ENCODE data around the gene RBMS3. TPM values are rescaled to one million over a fixed set of nuclear protein-coding genes. Genes with fewer than 3 reads are reported as not detected.

RBMS3 gene
- total RNA-seq, 1 donor from 2014 or later: 3.8 TPM

DNA sequence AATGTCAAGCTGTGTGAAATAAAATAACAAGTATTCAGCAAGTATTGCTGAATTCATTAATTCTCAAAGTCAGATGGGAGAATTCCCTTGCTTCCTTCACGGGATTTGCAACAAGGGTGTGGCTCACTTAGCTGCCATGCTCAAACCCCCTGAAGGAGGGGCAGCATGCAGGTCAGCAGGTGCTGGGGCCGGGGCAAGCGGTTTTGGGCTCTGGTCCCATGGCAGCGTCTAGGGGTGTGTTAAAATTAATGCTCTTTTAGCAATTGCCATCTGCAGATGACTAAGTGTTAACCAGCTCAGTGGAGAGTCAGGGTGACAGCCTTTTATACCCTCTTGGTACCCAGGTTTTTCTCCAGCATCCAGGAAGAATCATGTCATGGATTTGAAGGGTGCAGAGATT is 40.0 kb upstream of the RBMS3 start:
- no peaks in the 10 kb centered on the region for H3K36me3 Mint-ChIP-seq (ENCODE audit: insufficient read depth)

DNA sequence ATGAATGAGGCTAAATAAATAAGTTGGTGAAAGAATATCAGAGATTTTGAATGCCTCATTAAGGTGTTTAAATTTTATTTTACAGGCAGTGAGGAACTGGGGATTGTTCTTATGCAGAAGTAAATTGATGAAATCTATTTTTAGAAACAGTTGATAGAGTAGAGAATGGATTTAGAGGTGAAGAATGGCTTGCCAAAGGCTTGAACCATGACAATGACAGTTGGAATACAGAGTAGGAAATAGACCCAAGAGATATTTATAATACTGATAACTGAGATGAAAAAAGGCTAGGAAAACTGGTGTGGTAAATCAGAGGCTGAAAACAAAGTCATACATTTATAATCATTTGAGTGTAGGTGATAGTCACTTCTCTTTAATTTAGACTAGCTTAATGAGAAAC is 39.0 kb upstream of the RBMS3 start:
- no peak overlapping the region for H3K27ac Mint-ChIP-seq
- DNase-seq (ENCODE audit: low spot score, unreplicated experiment): no peak
- H3K4me1 Mint-ChIP-seq (ENCODE audit: low read depth): no peaks in the 10 kb centered on the region
- no peaks in the 10 kb centered on the region for H3K27me3 Mint-ChIP-seq
- no peaks in the 10 kb centered on the region for H3K36me3 Mint-ChIP-seq (ENCODE audit: insufficient read depth)
- TF ChIP-seq, protein P1, sequence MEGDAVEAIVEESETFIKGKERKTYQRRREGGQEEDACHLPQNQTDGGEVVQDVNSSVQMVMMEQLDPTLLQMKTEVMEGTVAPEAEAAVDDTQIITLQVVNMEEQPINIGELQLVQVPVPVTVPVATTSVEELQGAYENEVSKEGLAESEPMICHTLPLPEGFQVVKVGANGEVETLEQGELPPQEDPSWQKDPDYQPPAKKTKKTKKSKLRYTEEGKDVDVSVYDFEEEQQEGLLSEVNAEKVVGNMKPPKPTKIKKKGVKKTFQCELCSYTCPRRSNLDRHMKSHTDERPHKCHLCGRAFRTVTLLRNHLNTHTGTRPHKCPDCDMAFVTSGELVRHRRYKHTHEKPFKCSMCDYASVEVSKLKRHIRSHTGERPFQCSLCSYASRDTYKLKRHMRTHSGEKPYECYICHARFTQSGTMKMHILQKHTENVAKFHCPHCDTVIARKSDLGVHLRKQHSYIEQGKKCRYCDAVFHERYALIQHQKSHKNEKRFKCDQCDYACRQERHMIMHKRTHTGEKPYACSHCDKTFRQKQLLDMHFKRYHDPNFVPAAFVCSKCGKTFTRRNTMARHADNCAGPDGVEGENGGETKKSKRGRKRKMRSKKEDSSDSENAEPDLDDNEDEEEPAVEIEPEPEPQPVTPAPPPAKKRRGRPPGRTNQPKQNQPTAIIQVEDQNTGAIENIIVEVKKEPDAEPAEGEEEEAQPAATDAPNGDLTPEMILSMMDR (IDR thresholded peaks at IDR 0.05; ENCODE audit: unreplicated experiment): no peak
- no peaks in the 10 kb centered on the region for H3K9me3 Mint-ChIP-seq (ENCODE audit: low read depth)
- no peak overlapping the region for H3K4me3 Mint-ChIP-seq (ENCODE audit: low read depth)

More for the DNA sequence above, 40.0 kb upstream of the RBMS3 start:
- H3K27me3 Mint-ChIP-seq: no peaks in the 10 kb centered on the region
- no peaks in the 10 kb centered on the region for H3K4me1 Mint-ChIP-seq (ENCODE audit: low read depth)
- H3K27ac Mint-ChIP-seq: no peak overlapping the region
- H3K4me3 Mint-ChIP-seq (ENCODE audit: low read depth): no peak overlapping the region
- TF ChIP-seq, protein P1 (IDR thresholded peaks at IDR 0.05; ENCODE audit: unreplicated experiment): no peak
- DNase-seq (ENCODE audit: low spot score, unreplicated experiment): no peak
- no peaks in the 10 kb centered on the region for H3K9me3 Mint-ChIP-seq (ENCODE audit: low read depth)

DNA sequence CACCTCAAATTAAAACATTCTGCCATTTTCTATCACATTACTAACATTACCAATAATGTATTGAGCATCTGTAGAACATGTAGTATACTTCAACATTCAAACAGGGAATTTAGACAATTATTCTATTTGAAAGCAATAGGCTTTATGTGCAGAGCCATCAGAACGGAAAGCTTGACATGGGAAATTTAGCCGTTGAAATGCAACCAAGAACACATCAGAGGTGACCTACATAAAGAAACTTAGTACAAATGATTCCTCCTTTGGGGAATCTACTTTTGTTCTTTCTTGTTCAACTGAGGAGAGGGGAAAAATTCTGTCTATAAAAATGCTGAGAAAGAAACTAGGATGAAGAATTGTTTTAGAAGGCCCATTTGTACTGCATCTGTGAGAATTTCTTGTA is 38.6 kb upstream of the RBMS3 start:
- Mint-ChIP-seq H3K4me3 (ENCODE audit: low read depth) (no peak overlapping the region), H3K27me3 (no peaks in the 10 kb centered on the region), H3K4me1 (ENCODE audit: low read depth) (no peaks in the 10 kb centered on the region), H3K36me3 (ENCODE audit: insufficient read depth) (no peaks in the 10 kb centered on the region), H3K9me3 (ENCODE audit: low read depth) (no peaks in the 10 kb centered on the region), H3K27ac (no peak overlapping the region)
- TF ChIP-seq, protein P1 (IDR thresholded peaks at IDR 0.05; ENCODE audit: unreplicated experiment): no peak
- DNase-seq (ENCODE audit: low spot score, unreplicated experiment): no peak

DNA sequence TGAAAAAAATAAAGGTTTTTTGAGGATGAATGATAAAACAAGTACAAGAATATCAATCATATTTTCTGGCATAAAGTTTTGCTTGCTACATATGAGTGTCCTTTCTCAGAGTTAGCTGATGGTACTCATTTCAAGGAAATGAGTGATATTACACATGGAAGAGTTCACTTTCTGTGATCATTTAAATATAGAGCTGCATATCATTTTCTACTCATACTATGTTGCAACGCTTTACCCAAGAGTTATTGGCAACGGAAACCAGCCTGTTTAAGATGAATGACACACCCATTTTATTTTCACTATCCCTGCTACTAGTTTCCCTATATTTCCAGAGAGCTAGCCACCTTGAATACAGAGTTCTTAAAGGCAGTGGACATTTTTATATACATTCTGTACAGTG is 35.4 kb upstream of the RBMS3 start:
- Mint-ChIP-seq H3K27me3 (peaks cover 9% of the 10 kb centered on the region), H3K4me3 (ENCODE audit: low read depth) (no peak overlapping the region), H3K9me3 (ENCODE audit: low read depth) (no peaks in the 10 kb centered on the region), H3K27ac (no peak overlapping the region), H3K4me1 (ENCODE audit: low read depth) (no peaks in the 10 kb centered on the region), H3K36me3 (ENCODE audit: insufficient read depth) (no peaks in the 10 kb centered on the region)
- TF ChIP-seq, protein P1 (IDR thresholded peaks at IDR 0.05; ENCODE audit: unreplicated experiment): no peak
- DNase-seq (ENCODE audit: low spot score, unreplicated experiment): no peak

DNA sequence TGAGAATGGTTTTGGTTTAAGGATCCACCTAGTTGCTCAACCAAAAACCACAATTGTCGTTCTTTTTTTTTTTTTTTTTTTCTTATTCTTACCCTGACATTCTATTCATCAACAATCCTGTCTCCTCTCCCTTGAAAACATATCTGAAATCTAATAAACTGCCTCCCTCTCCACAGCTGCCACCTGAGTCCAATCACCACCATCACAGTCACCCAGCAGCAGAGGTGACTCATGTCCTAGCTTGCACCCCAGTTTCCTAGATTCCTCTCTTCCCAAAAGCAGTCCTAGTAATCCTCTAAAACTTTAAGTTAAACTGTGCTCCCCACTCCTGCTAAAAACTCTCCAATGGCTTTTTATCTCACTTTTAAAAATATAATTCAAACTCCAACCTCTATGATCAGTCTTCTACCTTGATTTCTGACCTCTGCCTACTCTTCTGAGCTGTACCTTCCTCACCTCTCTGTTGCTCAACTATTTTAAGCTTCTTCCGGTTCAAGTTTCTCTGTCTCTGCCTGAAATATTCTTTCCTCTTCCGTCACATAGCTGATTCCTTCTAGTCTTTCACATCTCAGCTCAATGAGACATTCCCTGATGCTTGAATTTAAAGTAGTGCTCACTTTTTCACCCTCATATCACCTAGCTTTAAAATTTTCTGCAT is 33.7 kb upstream of the RBMS3 start:
- Mint-ChIP-seq H3K27ac (no peak overlapping the region), H3K9me3 (ENCODE audit: low read depth) (no peaks in the 10 kb centered on the region), H3K4me1 (ENCODE audit: low read depth) (no peaks in the 10 kb centered on the region), H3K4me3 (ENCODE audit: low read depth) (no peak overlapping the region), H3K27me3 (peaks cover 9% of the 10 kb centered on the region), H3K36me3 (ENCODE audit: insufficient read depth) (no peaks in the 10 kb centered on the region)
- no peak for DNase-seq (ENCODE audit: low spot score, unreplicated experiment)
- TF ChIP-seq, protein P1 (IDR thresholded peaks at IDR 0.05; ENCODE audit: unreplicated experiment): no peak
